ENCODE results near the gene SUGP1. TPM values are rescaled to one million over a fixed set of nuclear protein-coding genes. Genes with fewer than 3 reads are reported as not detected.

SUGP1 gene
- total RNA-seq, 2 experiments from 2014 or later, result 34.6 to 61.4 TPM

DNA sequence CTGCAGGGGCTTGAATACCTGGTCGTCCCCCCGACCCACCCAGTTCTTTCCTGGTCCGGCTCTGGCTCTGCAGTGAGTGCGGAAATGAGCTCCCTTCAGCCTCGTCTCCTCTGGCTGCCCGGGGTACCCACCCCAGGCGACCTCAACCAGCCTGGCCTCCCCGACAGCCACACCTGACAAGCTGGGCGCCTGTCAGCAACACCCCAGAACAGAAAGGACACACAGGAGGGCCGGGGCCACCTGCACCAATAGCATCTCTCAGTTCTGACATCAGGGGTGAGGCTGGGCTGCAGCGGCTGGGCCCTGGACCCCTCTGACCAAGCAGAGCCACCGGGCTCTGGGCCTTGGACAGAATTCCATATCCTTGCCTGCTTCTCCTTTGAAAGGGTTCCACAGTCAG is 19.7 kb downstream of the SUGP1 start:
- ChIA-PET POLR2A (no interaction called here), CTCF (ENCODE audit: unreplicated experiment) (no interaction called here)
- no TSS peak for BruUV-seq (replicated peaks)
- TF ChIP-seq EZH2phosphoT487 (IDR thresholded peaks at IDR 0.05; ENCODE audit: borderline replicate concordance, low read depth, low read length), result no peak
- TF ChIP-seq, protein P1, sequence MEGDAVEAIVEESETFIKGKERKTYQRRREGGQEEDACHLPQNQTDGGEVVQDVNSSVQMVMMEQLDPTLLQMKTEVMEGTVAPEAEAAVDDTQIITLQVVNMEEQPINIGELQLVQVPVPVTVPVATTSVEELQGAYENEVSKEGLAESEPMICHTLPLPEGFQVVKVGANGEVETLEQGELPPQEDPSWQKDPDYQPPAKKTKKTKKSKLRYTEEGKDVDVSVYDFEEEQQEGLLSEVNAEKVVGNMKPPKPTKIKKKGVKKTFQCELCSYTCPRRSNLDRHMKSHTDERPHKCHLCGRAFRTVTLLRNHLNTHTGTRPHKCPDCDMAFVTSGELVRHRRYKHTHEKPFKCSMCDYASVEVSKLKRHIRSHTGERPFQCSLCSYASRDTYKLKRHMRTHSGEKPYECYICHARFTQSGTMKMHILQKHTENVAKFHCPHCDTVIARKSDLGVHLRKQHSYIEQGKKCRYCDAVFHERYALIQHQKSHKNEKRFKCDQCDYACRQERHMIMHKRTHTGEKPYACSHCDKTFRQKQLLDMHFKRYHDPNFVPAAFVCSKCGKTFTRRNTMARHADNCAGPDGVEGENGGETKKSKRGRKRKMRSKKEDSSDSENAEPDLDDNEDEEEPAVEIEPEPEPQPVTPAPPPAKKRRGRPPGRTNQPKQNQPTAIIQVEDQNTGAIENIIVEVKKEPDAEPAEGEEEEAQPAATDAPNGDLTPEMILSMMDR (conservative IDR thresholded peaks at IDR 0.05; ENCODE audit: low read length), result no peak
- H3K9me2 ChIP-seq (ENCODE audit: insufficient read depth, low read length), result no peaks in the 10 kb centered on the region
- H3K27ac ChIP-seq (ENCODE audit: low read depth, low read length, poor library complexity, severe bottlenecking), result no peak overlapping the region
- H3K79me2 ChIP-seq (ENCODE audit: insufficient read depth, low read depth, low read length), result no peaks in the 10 kb centered on the region
- H3K9me3 ChIP-seq (ENCODE audit: low read length), result no peaks in the 10 kb centered on the region
- peaks cover 64% of the 10 kb centered on the region for H3K36me3 ChIP-seq (ENCODE audit: insufficient read depth, low read length)
- no peaks in the 10 kb centered on the region for H3K4me1 ChIP-seq (ENCODE audit: insufficient read depth, low read length, poor library complexity, severe bottlenecking)
- DNase-seq (ENCODE audit: low spot score), result no peak
- no peaks in the 10 kb centered on the region for H4K20me1 ChIP-seq (ENCODE audit: insufficient read depth, low read length)
- no peak overlapping the region for H3K4me3 ChIP-seq (ENCODE audit: low read depth, low read length, poor library complexity, severe bottlenecking)
- intact Hi-C loops (cut with micrococcal nuclease; ENCODE audit: unreplicated experiment), result no loop called here
- no peak overlapping the region for H2AFZ ChIP-seq (ENCODE audit: low read length)
- H3K4me2 ChIP-seq (ENCODE audit: low read length), result no peak overlapping the region

DNA sequence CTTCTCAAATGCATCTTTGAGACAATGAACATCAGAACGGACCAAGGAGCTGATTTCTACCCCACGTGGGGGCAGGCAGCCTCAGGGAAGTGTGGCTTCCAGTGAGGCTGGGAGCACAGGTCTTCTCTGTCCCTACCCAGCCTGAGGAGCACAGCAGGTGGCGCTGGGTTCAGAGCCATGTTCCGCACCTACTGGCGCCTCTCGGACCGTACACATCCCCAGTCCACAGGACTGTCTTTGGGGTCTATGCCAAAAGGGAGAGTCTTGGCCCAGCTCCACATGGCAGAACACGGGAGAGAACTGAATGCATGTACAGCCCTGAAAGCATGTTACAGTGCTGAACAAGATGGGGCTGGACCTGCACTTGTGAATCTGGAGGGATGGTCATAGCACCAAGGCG is 22.6 kb downstream of the SUGP1 start:
- H3K27ac ChIP-seq (ENCODE audit: low read depth, low read length, poor library complexity, severe bottlenecking), result no peak overlapping the region
- no peaks in the 10 kb centered on the region for H3K4me1 ChIP-seq (ENCODE audit: insufficient read depth, low read length, poor library complexity, severe bottlenecking)
- no peaks in the 10 kb centered on the region for H4K20me1 ChIP-seq (ENCODE audit: insufficient read depth, low read length)
- TF ChIP-seq EZH2phosphoT487 (IDR thresholded peaks at IDR 0.05; ENCODE audit: borderline replicate concordance, low read depth, low read length), result no peak
- TF ChIP-seq, protein P1 (conservative IDR thresholded peaks at IDR 0.05; ENCODE audit: low read length), result no peak
- intact Hi-C loops (cut with micrococcal nuclease; ENCODE audit: unreplicated experiment), result no loop called here
- no TSS peak for BruUV-seq (replicated peaks)
- DNase-seq (ENCODE audit: low spot score), result no peak
- no peak overlapping the region for H3K4me2 ChIP-seq (ENCODE audit: low read length)
- H3K4me3 ChIP-seq (ENCODE audit: low read depth, low read length, poor library complexity, severe bottlenecking), result no peak overlapping the region
- no peaks in the 10 kb centered on the region for H3K9me3 ChIP-seq (ENCODE audit: low read length)
- peaks cover 63% of the 10 kb centered on the region for H3K36me3 ChIP-seq (ENCODE audit: insufficient read depth, low read length)
- POLR2A ChIA-PET, result no interaction called here
- H3K79me2 ChIP-seq (ENCODE audit: insufficient read depth, low read depth, low read length), result no peaks in the 10 kb centered on the region
- H2AFZ ChIP-seq (ENCODE audit: low read length), result no peak overlapping the region
- H3K9me2 ChIP-seq (ENCODE audit: insufficient read depth, low read length), result no peaks in the 10 kb centered on the region
- CTCF ChIA-PET (ENCODE audit: unreplicated experiment), result no interaction called here

- Histone ChIP-seq H3K4me2 (ENCODE audit: low read length) (no peak overlapping the region), H3K27ac (ENCODE audit: low read depth, low read length, poor library complexity, severe bottlenecking) (no peak overlapping the region), H3K4me1 (ENCODE audit: insufficient read depth, low read length, poor library complexity, severe bottlenecking) (no peaks in the 10 kb centered on the region), H3K36me3 (ENCODE audit: insufficient read depth, low read length) (peaks cover 63% of the 10 kb centered on the region), H3K9me3 (ENCODE audit: low read length) (no peaks in the 10 kb centered on the region), H3K4me3 (ENCODE audit: low read depth, low read length, poor library complexity, severe bottlenecking) (no peak overlapping the region), H3K9me2 (ENCODE audit: insufficient read depth, low read length) (no peaks in the 10 kb centered on the region), H4K20me1 (ENCODE audit: insufficient read depth, low read length) (no peaks in the 10 kb centered on the region), H3K79me2 (ENCODE audit: insufficient read depth, low read depth, low read length) (no peaks in the 10 kb centered on the region), H2AFZ (ENCODE audit: low read length) (no peak overlapping the region)
- intact Hi-C loops (cut with micrococcal nuclease; ENCODE audit: unreplicated experiment), result no loop called here
- no TSS peak for BruUV-seq (replicated peaks)
- POLR2A ChIA-PET, result no interaction called here
- no peak for TF ChIP-seq EZH2phosphoT487 (IDR thresholded peaks at IDR 0.05; ENCODE audit: borderline replicate concordance, low read depth, low read length)
- TF ChIP-seq, protein P1 (conservative IDR thresholded peaks at IDR 0.05; ENCODE audit: low read length), result no peak
- CTCF ChIA-PET (ENCODE audit: unreplicated experiment), result no interaction called here
- no peak for DNase-seq (ENCODE audit: low spot score)
These were observed 23.2 kb downstream of the SUGP1 start for GRCh38 chr19:19296953-19297689.

Measured in OCI-LY7 (cell line).